Measurements from ENCODE around the gene FHAD1.

DNA sequence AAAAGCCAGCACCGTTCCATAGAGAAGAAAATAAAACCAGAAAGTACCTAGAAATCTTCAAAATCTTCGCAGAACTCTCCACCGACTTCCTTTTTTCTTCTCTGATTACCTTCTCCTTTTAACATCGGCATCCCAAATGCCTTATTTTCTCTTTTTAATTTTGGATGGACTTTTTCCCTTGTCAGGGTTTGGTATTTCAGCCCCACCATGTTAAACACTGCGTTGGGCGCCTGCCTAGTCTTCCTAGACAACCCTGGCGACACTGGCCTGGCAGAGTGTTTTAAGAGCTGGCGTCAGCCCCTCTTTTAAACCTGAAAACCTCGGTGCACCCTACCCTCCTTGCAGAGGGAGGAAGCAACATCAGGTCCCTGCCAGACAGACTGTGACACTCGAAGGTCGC is 96.7 kb downstream of the FHAD1 start:
- TF ChIP-seq FOXK2 (IDR thresholded peaks at IDR 0.05) = no peak
- no peak for TF ChIP-seq CTCF (IDR thresholded peaks at IDR 0.05 in 2 of 3, conservative IDR thresholded peaks at IDR 0.05 in 1 of 3; ENCODE audit: control insufficient read depth in 2 of 3, extremely low read depth in 1 of 3, insufficient read depth in 1 of 3, low read depth in 3 of 3, low read length in 3 of 3)
- no peak for TF ChIP-seq SMAD1 (IDR thresholded peaks at IDR 0.05; ENCODE audit: low read depth, partially characterized antibody)
- no peak for TF ChIP-seq EZH2 (IDR thresholded peaks at IDR 0.05; ENCODE audit: borderline replicate concordance, control insufficient read depth, low read depth, low read length)
- no peak for TF ChIP-seq TAF1 (IDR thresholded peaks at IDR 0.05; ENCODE audit: borderline replicate concordance, low read depth, low read length)
- TF ChIP-seq POLR2A (IDR thresholded peaks at IDR 0.05; ENCODE audit: low read depth, low read length) = no peak
- TF ChIP-seq RCOR1 (conservative IDR thresholded peaks at IDR 0.05; ENCODE audit: low read depth, low read length) = no peak
- no peak for TF ChIP-seq SIN3A (IDR thresholded peaks at IDR 0.05; ENCODE audit: low read depth, low read length)
- no peak for TF ChIP-seq USF1 (IDR thresholded peaks at IDR 0.05; ENCODE audit: borderline replicate concordance, extremely low read length, insufficient read depth, low read depth, low read length)
- TF ChIP-seq REST (IDR thresholded peaks at IDR 0.05; ENCODE audit: low read depth, low read length) = no peak
- no peak for TF ChIP-seq PBX3 (IDR thresholded peaks at IDR 0.05; ENCODE audit: insufficient replicate concordance, low read depth, low read length)
- TF ChIP-seq ZNF274 (IDR thresholded peaks at IDR 0.05; ENCODE audit: insufficient read depth, insufficient read length) = no peak
- no peak for TF ChIP-seq JUND (IDR thresholded peaks at IDR 0.05; ENCODE audit: low read depth, low read length)
- no peak for TF ChIP-seq KDM1A (IDR thresholded peaks at IDR 0.05; ENCODE audit: borderline replicate concordance)
